Neural progenitor cell (in vitro differentiated cells): ENCODE data around the gene DDX11. TPM values are rescaled to one million over a fixed set of nuclear protein-coding genes. Genes with fewer than 3 reads are reported as not detected.
"Not testable (repeated sequence)": the region's sequence is repeated elsewhere in the genome, so short reads cannot be mapped to it uniquely, and the experiment has no call there.

Source experiments
- DNase-seq: peaks from one replicate; pipeline ENCODE4 v3.0.0-alpha.2; 2016; ENCODE audit warnings: low spot score
- H2AFZ ChIP-seq: fragments of 200-600 bp; sonication (generic); replicated peaks from 2 replicates; pipeline ENCODE4 v1.6.1; 2016; ENCODE audit warnings: antibody characterized with exemption
- H3F3A ChIP-seq: fragments of 200-600 bp; sonication (generic); 2 replicates; pipeline ENCODE4 v1.6.1; 2016; ENCODE audit warnings: antibody characterized with exemption, low read depth
- H3K27ac ChIP-seq: fragments of 200-600 bp; sonication (generic); 2 replicates; pipeline ENCODE4 v1.5.1; 2016; ENCODE audit warnings: mild to moderate bottlenecking
- H3K27me3 ChIP-seq: fragments of 200-600 bp; sonication (generic); 2 replicates; pipeline ENCODE4 v1.6.1; 2016; ENCODE audit warnings: mild to moderate bottlenecking, moderate library complexity
- H3K36me3 ChIP-seq: fragments of 200-600 bp; sonication (generic); 2 replicates; pipeline ENCODE4 v1.5.1; 2016
- H3K4me1 ChIP-seq: fragments of 200-600 bp; sonication (generic); 2 replicates; pipeline ENCODE4 v1.6.1; 2016; ENCODE audit warnings: mixed run types
- H3K4me2 ChIP-seq: fragments of 200-600 bp; sonication (generic); 2 replicates; pipeline ENCODE4 v1.6.1; 2016
- H3K4me3 ChIP-seq: fragments of 200-600 bp; sonication (generic); 2 replicates; pipeline ENCODE4 v1.5.1; 2016
- H3K79me2 ChIP-seq: fragments of 200-600 bp; sonication (generic); 2 replicates; pipeline ENCODE4 v1.6.1; 2016; ENCODE audit warnings: low read depth
- H3K9ac ChIP-seq: fragments of 200-600 bp; sonication (generic); 2 replicates; pipeline ENCODE4 v1.6.1; 2016
- H3K9me3 ChIP-seq: fragments of 200-600 bp; sonication (generic); 2 replicates; pipeline ENCODE4 v1.5.1; 2016; ENCODE audit warnings: low read depth
- H4K20me1 ChIP-seq: fragments of 200-600 bp; sonication (generic); 2 replicates; pipeline ENCODE4 v1.6.1; 2016; ENCODE audit warnings: low read depth
- H3K27ac Mint-ChIP-seq: 3 replicates; pipeline ENCODE4 v1.8.0; 2021; ENCODE audit warnings: mixed read lengths
- H3K27me3 Mint-ChIP-seq: 2 replicates; pipeline ENCODE4 v1.8.0; 2022; ENCODE audit warnings: low read depth, mild to moderate bottlenecking, inconsistent platforms, moderate library complexity, mixed read lengths; ENCODE audit not compliant: insufficient read depth
- H3K36me3 Mint-ChIP-seq: 3 replicates; pipeline ENCODE4 v1.8.0; 2021; ENCODE audit warnings: mixed read lengths
- H3K4me1 Mint-ChIP-seq: 3 replicates; pipeline ENCODE4 v1.8.0; 2021; ENCODE audit warnings: mixed read lengths
- H3K4me3 Mint-ChIP-seq: 3 replicates; pipeline ENCODE4 v1.8.0; 2021; ENCODE audit warnings: mild to moderate bottlenecking, moderate library complexity, mixed read lengths
- H3K9me3 Mint-ChIP-seq: 3 replicates; pipeline ENCODE4 v1.8.0; 2020; ENCODE audit warnings: mixed read lengths
- EZH2 ChIP-seq: fragments of 200-600 bp; sonication (generic); IDR thresholded peaks from 2 replicates; pipeline ENCODE4 v1.6.1; 2017; ENCODE audit warnings: antibody characterized with exemption, mild to moderate bottlenecking, moderate library complexity
- EZH2phosphoT487 ChIP-seq: fragments of 200-600 bp; sonication (generic); IDR thresholded peaks from 2 replicates; pipeline ENCODE4 v1.6.1; 2017; ENCODE audit warnings: antibody characterized with exemption
- total RNA-seq: library from RNA; depleted of rRNA; stranded (reverse); fragments of >200 nt; gene quantifications from 2 replicates; pipeline ENCODE4 v1.2.3, GENCODE V29; 2015; ENCODE audit warnings: low replicate concordance
- TF ChIP-seq, protein P1 (sequence below): fragments of 200-600 bp; sonication (generic); IDR thresholded peaks from 2 replicates; pipeline ENCODE4 v1.5.1; 2017; ENCODE audit warnings: antibody characterized with exemption, mild to moderate bottlenecking

The DDX11 gene
- 80.1 and 98.0 TPM in 2 replicates for total RNA-seq

GRCh38 chr12:31073527-31074332 lies at the start of gene DDX11:
Gene DDX11, plus strand, starts transcription at chr12:31073860. Its CDS starts 4,534 bp downstream, at chr12:31078394.
- Mint-ChIP-seq H3K4me1 (peaks cover 29% of the 10 kb centered on the region), H3K4me3 (peak within 1 kb of the TSS; percentile 97), H3K27ac (peak within 1 kb of the TSS; percentile 92), H3K36me3 (peaks cover 17% of the 10 kb centered on the region)
- not testable (repeated sequence) for H3K9me3 Mint-ChIP-seq, H3K27me3 Mint-ChIP-seq, H3K27me3 ChIP-seq, H3K36me3 ChIP-seq, H4K20me1 ChIP-seq, H3K9me3 ChIP-seq, H3K4me1 ChIP-seq
- Histone ChIP-seq H3K79me2 (peaks cover 41% of the 10 kb centered on the region), H2AFZ (peak within 1 kb of the TSS; percentile 95), H3K4me2 (peak within 1 kb of the TSS; percentile 86), H3F3A (peaks cover 14% of the 10 kb centered on the region), H3K9ac (peak within 1 kb of the TSS; percentile 29), H3K4me3 (peak within 1 kb of the TSS; percentile 63), H3K27ac (peak within 1 kb of the TSS; percentile 82)
- DNase-seq = peak; percentile 94

DNA sequence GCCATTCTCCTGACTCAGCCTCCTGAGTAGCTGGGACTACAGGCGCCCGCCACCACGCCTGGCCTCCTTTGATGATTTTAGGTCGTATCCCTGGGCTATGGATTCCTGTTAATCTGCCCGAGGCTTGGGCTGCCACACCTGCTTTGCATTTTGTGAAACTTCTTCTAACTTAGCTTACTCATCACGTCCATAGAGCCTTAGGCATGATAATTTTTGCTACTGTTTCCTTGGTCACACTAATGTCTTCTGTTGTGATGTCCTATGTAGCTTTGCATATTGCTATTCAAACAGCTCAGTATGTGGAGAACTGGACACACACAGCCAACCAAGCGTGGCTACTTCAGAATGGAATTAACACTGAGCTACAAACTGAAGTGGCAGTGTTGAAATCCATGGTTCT lies 47.5 kb upstream of the DDX11 start:
- Histone ChIP-seq H3K79me2 (no peaks in the 10 kb centered on the region), H3K4me2 (no peak overlapping the region), H3K27ac (no peak overlapping the region), H2AFZ (no peak overlapping the region), H3K9me3 (no peaks in the 10 kb centered on the region), H3K4me1 (no peaks in the 10 kb centered on the region), H3K36me3 (no peaks in the 10 kb centered on the region), H3F3A (no peaks in the 10 kb centered on the region), H3K27me3 (no peaks in the 10 kb centered on the region), H3K9ac (no peak overlapping the region), H4K20me1 (no peaks in the 10 kb centered on the region), H3K4me3 (no peak overlapping the region)
- no peak overlapping the region for H3K27ac Mint-ChIP-seq
- no peak for DNase-seq
- H3K4me3 Mint-ChIP-seq = no peak overlapping the region
- TF ChIP-seq EZH2phosphoT487 (no peak), EZH2 (no peak)
- TF ChIP-seq, protein P1, sequence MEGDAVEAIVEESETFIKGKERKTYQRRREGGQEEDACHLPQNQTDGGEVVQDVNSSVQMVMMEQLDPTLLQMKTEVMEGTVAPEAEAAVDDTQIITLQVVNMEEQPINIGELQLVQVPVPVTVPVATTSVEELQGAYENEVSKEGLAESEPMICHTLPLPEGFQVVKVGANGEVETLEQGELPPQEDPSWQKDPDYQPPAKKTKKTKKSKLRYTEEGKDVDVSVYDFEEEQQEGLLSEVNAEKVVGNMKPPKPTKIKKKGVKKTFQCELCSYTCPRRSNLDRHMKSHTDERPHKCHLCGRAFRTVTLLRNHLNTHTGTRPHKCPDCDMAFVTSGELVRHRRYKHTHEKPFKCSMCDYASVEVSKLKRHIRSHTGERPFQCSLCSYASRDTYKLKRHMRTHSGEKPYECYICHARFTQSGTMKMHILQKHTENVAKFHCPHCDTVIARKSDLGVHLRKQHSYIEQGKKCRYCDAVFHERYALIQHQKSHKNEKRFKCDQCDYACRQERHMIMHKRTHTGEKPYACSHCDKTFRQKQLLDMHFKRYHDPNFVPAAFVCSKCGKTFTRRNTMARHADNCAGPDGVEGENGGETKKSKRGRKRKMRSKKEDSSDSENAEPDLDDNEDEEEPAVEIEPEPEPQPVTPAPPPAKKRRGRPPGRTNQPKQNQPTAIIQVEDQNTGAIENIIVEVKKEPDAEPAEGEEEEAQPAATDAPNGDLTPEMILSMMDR = no peak
- H3K27me3 Mint-ChIP-seq = peaks cover 5% of the 10 kb centered on the region
- peaks cover 6% of the 10 kb centered on the region for H3K9me3 Mint-ChIP-seq
- peaks cover 2% of the 10 kb centered on the region for H3K36me3 Mint-ChIP-seq
- peaks cover 22% of the 10 kb centered on the region for H3K4me1 Mint-ChIP-seq

- not testable (repeated sequence) for H3K36me3 Mint-ChIP-seq, H3K9me3 ChIP-seq, DNase-seq, H3K27ac Mint-ChIP-seq, H3K4me3 Mint-ChIP-seq, H3K79me2 ChIP-seq, H4K20me1 ChIP-seq, H3K4me2 ChIP-seq, H3K4me1 ChIP-seq, H3K27ac ChIP-seq, H2AFZ ChIP-seq, H3F3A ChIP-seq, H3K9ac ChIP-seq, H3K27me3 Mint-ChIP-seq, H3K9me3 Mint-ChIP-seq, H3K36me3 ChIP-seq, H3K27me3 ChIP-seq, H3K4me3 ChIP-seq
- H3K4me1 Mint-ChIP-seq = peaks cover 22% of the 10 kb centered on the region
These were observed 46.7 kb upstream of the DDX11 start for GRCh38 chr12:31027006-31027405.

- Mint-ChIP-seq H3K9me3 (peaks cover 6% of the 10 kb centered on the region), H3K4me3 (no peak overlapping the region), H3K4me1 (peaks cover 19% of the 10 kb centered on the region), H3K27me3 (peaks cover 5% of the 10 kb centered on the region), H3K36me3 (peaks cover 2% of the 10 kb centered on the region), H3K27ac (no peak overlapping the region)
- no peak for DNase-seq
- Histone ChIP-seq H3K27ac (no peak overlapping the region), H3K27me3 (no peaks in the 10 kb centered on the region), H3K36me3 (no peaks in the 10 kb centered on the region), H3K9ac (no peak overlapping the region), H3K4me1 (no peaks in the 10 kb centered on the region), H2AFZ (no peak overlapping the region), H3K4me2 (no peak overlapping the region), H3F3A (no peaks in the 10 kb centered on the region), H3K9me3 (no peaks in the 10 kb centered on the region), H4K20me1 (no peaks in the 10 kb centered on the region), H3K4me3 (no peak overlapping the region), H3K79me2 (no peaks in the 10 kb centered on the region)
- TF ChIP-seq, protein P1 = no peak
- no peak for TF ChIP-seq EZH2
- no peak for TF ChIP-seq EZH2phosphoT487
These were observed 44.2 kb upstream of the DDX11 start for GRCh38 chr12:31029468-31029867.
